Measurements from ENCODE around the gene C9orf43. TPM values are rescaled to one million over a fixed set of nuclear protein-coding genes. Genes with fewer than 3 reads are reported as not detected.

C9orf43 gene
- total RNA-seq, 2 donors from 2014 or later: 0.85 TPM; not detected in 1

DNA sequence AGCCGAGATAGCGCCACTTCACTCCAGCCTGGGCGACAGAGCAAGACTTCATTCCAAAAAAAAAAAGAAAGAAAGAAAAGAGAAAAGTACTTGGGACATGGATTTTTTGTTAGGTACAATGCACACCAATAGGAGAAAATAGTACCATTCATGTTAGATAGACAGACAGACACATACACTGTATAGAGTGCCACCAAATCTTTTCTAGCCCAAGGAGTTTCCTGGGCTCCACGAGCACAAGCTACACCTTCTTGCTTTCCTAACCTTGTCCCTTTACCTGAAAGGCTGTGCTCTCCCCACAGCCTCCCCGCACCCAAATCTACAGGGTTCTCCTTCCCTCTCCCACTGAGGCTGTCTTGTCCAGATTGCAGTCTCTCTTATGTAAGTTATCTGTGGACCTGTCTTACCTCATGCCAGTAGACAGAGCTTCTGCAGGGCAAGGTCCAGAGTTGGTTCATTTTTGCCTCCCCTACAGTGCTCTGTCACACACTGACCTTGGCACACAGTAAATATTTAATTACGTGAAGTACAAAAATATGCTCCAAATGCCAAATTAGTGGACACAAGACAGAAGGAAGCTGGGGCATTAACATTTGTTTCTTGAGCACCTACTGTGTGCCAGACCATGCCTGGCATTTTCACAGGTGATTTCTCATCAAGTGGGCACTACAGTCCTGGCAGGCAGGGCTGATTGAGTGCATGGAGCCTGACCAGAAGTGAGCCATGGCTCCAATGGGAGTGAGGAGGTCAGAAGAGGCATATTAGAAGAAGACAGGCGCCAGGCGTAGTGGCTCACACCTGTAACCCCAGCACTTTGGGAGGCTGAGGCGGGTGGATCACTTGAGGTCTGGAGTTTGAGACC, 15.3 kb upstream of the C9orf43 start:
- Histone ChIP-seq H3K27me3 (replicated peaks; ENCODE audit: insufficient read depth) (no peaks in the 10 kb centered on the region), H3K36me3 (peaks cover 20% of the 10 kb centered on the region), H3K4me3 (no peak overlapping the region), H3K9me3 (no peaks in the 10 kb centered on the region), H3K27ac (no peak overlapping the region), H3K4me1 (ENCODE audit: control insufficient read depth in 1 of 2, low read depth in 2 of 2) (peaks cover 0 to 10% of the 10 kb centered on the region in 2 donors)
- DNase-seq (ENCODE audit: low spot score) (no peak), ATAC-seq (ENCODE audit: insufficient number of reproducible peaks, low FRiP score, low read depth) (no peak)
- TF ChIP-seq, protein P1, sequence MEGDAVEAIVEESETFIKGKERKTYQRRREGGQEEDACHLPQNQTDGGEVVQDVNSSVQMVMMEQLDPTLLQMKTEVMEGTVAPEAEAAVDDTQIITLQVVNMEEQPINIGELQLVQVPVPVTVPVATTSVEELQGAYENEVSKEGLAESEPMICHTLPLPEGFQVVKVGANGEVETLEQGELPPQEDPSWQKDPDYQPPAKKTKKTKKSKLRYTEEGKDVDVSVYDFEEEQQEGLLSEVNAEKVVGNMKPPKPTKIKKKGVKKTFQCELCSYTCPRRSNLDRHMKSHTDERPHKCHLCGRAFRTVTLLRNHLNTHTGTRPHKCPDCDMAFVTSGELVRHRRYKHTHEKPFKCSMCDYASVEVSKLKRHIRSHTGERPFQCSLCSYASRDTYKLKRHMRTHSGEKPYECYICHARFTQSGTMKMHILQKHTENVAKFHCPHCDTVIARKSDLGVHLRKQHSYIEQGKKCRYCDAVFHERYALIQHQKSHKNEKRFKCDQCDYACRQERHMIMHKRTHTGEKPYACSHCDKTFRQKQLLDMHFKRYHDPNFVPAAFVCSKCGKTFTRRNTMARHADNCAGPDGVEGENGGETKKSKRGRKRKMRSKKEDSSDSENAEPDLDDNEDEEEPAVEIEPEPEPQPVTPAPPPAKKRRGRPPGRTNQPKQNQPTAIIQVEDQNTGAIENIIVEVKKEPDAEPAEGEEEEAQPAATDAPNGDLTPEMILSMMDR (IDR thresholded peaks at IDR 0.05): no peak

DNA sequence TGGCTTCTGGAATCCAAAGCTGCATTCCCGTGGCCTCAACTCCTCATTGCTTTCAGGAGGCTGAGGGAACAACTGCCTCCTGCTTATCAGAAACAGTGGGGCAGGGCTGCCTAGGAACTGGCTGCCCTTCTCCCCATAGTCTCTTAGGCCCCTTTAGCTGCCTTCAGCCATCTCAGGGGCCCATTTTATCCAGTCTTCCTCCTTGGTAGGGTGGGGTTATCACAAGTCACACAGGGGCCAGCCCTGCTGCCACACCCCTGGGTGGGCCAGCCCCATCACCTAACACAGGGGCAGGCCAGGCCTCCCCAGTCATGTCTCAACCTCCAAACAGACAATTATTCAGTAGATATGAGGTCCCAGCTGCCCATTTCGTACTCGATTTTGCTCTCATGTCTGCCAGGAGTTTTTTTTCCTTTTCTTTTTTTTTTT, 13.3 kb upstream of the C9orf43 start:
- H3K9me3 ChIP-seq: no peaks in the 10 kb centered on the region
- H3K36me3 ChIP-seq: peaks cover 4% of the 10 kb centered on the region
- ATAC-seq (ENCODE audit: insufficient number of reproducible peaks, low FRiP score, low read depth) (no peak), DNase-seq (ENCODE audit: low spot score) (no peak)
- no peaks in the 10 kb centered on the region for H3K27me3 ChIP-seq (replicated peaks; ENCODE audit: insufficient read depth)
- H3K4me3 ChIP-seq: no peak overlapping the region
- no peak overlapping the region for H3K27ac ChIP-seq
- peaks cover 3 to 21% of the 10 kb centered on the region in 2 donors for H3K4me1 ChIP-seq (ENCODE audit: control insufficient read depth in 1 of 2, low read depth in 2 of 2)
- TF ChIP-seq, protein P1 (IDR thresholded peaks at IDR 0.05): no peak

DNA sequence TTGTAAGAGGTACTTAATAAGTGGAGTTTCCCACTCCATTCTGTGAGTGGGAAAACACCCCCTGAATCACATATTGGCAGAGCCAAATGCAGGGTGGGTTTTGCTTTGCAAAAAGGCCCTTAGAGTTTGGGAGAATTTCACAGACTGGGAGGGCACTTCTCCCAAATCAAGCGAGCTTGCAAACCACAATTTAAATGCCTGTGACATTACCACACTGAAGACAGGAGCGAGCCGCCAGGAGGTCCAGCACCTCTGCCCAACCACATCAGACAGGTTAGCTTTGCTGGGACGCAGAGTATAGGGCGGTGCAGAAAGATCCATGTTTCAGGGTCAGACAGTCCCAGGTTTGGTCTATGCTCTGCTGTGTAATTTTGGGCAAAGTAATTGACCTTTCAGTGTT, 11.8 kb upstream of the C9orf43 start:
- TF ChIP-seq, protein P1 (IDR thresholded peaks at IDR 0.05): no peak
- no peak overlapping the region for H3K4me3 ChIP-seq
- no peaks in the 10 kb centered on the region for H3K27me3 ChIP-seq (replicated peaks; ENCODE audit: insufficient read depth)
- no peaks in the 10 kb centered on the region for H3K9me3 ChIP-seq
- no peak for DNase-seq (ENCODE audit: low spot score)
- peaks cover 3 to 21% of the 10 kb centered on the region in 2 donors for H3K4me1 ChIP-seq (ENCODE audit: control insufficient read depth in 1 of 2, low read depth in 2 of 2)
- ATAC-seq (ENCODE audit: insufficient number of reproducible peaks, low FRiP score, low read depth): no peak
- peak overlapping the region in 1 of 2 donors; percentile 37 for H3K27ac ChIP-seq
- no peaks in the 10 kb centered on the region for H3K36me3 ChIP-seq

DNA sequence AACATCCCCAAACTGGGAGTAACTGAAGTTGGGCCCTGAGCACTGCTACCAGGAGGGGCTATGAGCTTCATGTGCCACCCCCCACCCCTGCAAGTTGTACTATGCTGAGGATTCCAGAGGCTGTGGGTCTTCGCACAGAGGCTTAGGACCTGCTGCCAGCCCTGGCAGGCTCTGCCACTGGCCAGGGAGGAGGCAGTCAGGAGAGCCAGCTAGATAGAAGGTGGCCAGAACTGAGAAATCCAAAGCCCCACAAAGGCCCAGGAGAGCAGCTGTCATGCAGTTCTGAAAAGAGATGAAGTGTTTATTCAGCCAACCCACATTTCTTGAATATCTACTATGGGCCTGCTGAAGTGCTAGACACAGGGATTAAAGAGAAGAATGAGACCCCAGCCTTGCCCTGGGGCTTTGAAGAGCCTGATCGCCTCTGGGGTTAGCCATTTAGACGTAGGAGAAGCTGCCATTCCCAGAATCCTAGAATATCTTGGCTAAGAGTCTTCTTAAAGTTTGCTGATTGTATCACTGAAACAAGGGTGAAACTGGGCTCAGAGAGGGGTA, 10.8 kb upstream of the C9orf43 start:
- no peak overlapping the region for H3K4me3 ChIP-seq
- H3K36me3 ChIP-seq: no peaks in the 10 kb centered on the region
- DNase-seq (ENCODE audit: low spot score) (no peak), ATAC-seq (ENCODE audit: insufficient number of reproducible peaks, low FRiP score, low read depth) (no peak)
- peaks cover 3 to 21% of the 10 kb centered on the region in 2 donors for H3K4me1 ChIP-seq (ENCODE audit: control insufficient read depth in 1 of 2, low read depth in 2 of 2)
- H3K27me3 ChIP-seq (replicated peaks; ENCODE audit: insufficient read depth): no peaks in the 10 kb centered on the region
- no peaks in the 10 kb centered on the region for H3K9me3 ChIP-seq
- TF ChIP-seq, protein P1 (IDR thresholded peaks at IDR 0.05): no peak
- peak overlapping the region in 1 of 2 donors; percentile 18 for H3K27ac ChIP-seq

DNA sequence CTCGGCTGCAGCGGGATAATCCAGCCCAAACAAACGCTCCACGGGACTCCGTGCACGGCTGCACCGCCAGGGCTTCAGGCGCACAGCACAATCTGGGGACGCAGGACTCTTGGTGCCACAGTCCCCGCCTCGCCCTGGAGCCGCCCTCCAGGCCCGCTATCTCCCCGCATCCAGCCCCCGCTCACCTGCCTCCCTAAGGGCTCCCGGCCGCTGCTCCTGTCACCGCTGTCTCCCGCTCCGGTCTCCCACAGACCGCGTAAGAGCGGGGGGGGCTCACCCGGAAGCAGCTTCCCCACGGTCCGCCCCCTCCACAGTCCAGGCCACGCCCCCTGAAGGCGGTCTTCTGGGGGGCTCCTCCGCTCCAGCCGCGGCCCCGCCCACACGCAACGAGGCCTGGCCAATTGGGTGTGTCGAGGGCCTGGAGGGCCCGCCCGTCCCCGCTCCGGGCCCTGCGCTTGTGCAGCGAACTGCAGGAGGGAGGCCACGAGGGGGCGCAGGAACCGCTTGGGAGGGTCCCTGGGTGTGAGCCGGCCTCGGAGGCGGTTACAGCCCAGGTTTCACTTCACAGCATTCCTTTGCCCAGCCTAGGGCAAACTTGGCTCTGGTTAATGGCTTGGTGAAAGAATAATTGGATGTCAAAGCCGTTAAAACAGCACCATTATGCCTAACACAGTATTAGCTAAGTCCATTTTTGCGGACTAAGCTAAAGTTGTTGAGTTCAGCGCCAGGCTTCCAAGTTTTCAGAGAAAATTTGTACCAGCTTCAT, 9.3 kb upstream of the C9orf43 start, which contains the start of gene ALAD:
ALAD (minus strand) TSS at position 258 of the 766 bp plus-strand sequence. CDS start 7,725 bp downstream, outside the sequence.
- Histone ChIP-seq H3K4me3 (peak within 1 kb of the TSS; percentile 84), H3K27ac (peak within 1 kb of the TSS; percentile 69 to 72), H3K9me3 (no peaks in the 10 kb centered on the region), H3K36me3 (no peaks in the 10 kb centered on the region), H3K4me1 (ENCODE audit: control insufficient read depth in 1 of 2, low read depth in 2 of 2) (peaks cover 3 to 21% of the 10 kb centered on the region in 2 donors), H3K27me3 (replicated peaks; ENCODE audit: insufficient read depth) (no peaks in the 10 kb centered on the region)
- TF ChIP-seq, protein P1 (IDR thresholded peaks at IDR 0.05): peak; percentile 89
- DNase-seq (ENCODE audit: low spot score) (peak; percentile 90), ATAC-seq (ENCODE audit: insufficient number of reproducible peaks, low FRiP score, low read depth) (peak; percentile 98)
